A549 treated with GW870086 at 1 μM for 4 hours (cell line): Measurements from ENCODE around the gene IRF5. TPM values are rescaled to one million over a fixed set of nuclear protein-coding genes. Genes with fewer than 3 reads are reported as not detected.

Source experiments
- total RNA-seq: library from RNA; stranded (reverse); fragments of 200-300 nt; extraction: Qiagen RNA extraction; gene quantifications from 5 replicates; pipeline ENCODE4 v1.2.3, GENCODE V29; 2022; ENCODE audit warnings: low read depth

The IRF5 gene, protein sequence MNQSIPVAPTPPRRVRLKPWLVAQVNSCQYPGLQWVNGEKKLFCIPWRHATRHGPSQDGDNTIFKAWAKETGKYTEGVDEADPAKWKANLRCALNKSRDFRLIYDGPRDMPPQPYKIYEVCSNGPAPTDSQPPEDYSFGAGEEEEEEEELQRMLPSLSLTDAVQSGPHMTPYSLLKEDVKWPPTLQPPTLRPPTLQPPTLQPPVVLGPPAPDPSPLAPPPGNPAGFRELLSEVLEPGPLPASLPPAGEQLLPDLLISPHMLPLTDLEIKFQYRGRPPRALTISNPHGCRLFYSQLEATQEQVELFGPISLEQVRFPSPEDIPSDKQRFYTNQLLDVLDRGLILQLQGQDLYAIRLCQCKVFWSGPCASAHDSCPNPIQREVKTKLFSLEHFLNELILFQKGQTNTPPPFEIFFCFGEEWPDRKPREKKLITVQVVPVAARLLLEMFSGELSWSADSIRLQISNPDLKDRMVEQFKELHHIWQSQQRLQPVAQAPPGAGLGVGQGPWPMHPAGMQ
- total RNA-seq: 12.5 to 15.9 TPM (median 14.1 TPM) in 5 replicates

GRCh38 chr7:128937647-128938543, at the start of gene IRF5:
IRF5 (plus strand) TSS chr7:128937927; CDS start chr7:128942082, 4,155 bp downstream.

DNA sequence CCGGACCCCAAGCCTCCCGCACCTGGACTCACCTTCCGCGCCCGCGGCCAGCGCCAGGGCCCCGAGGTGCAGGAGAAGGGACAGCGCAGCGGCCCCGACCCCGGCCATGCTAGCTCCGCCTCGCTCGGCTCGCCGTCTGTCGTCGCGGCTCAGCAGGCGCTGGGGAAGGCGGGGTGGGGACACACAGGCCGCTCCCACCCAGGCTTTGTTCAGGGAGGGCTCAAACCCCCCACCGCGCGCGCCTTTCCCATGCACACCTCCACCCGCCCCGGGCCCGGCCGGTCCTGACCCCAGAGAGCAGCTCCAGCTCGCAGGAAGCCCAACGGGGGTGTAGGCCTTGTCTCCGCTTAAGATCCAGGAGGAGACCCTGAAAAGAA, 27.2 kb upstream of the IRF5 start, which contains the start of gene KCP:
KCP (minus strand) TSS at position 141 of the 377 bp plus-strand sequence; CDS start at position 108, 33 bp downstream.

Other genes with a start within 250 kb of the IRF5 start
- gene CALU, start 198.6 kb upstream of the IRF5 start, total RNA-seq: 124 to 198 TPM (median 160 TPM) in 5 replicates
- not detected in 5 replicates for gene OPN1SW, start 162.1 kb upstream of the IRF5 start, total RNA-seq
- 1.1 to 2.3 TPM (median 2.2 TPM) in 5 replicates for gene CCDC136, start 146.0 kb upstream of the IRF5 start, total RNA-seq
- gene FLNC, start 107.5 kb upstream of the IRF5 start, total RNA-seq: 3.7 to 5.9 TPM (median 4.7 TPM) in 5 replicates
- gene ATP6V1F, start 75.1 kb upstream of the IRF5 start, total RNA-seq: 240 to 271 TPM (median 252 TPM) in 5 replicates
- 0.09 to 0.18 TPM (median 0.14 TPM) in 5 replicates for gene KCP, start 27.2 kb upstream of the IRF5 start, total RNA-seq
- gene TNPO3, start 117.2 kb downstream of the IRF5 start, total RNA-seq: 38.8 to 42.8 TPM (median 42.3 TPM) in 5 replicates
- 4.6 to 6.8 TPM (median 6.5 TPM) in 5 replicates for gene TSPAN33, start 206.8 kb downstream of the IRF5 start, total RNA-seq